Heart left ventricle (tissue), 13 donors: ENCODE measurements around the gene LINC01488.

Experiments used
- CTCF ChIP-seq, 12 donors: fragments of 200-600 bp; sonication (generic) in 4 of 12; IDR thresholded peaks; one replicate each; pipeline versions ENCODE4 v1.5.0 to v1.8.0; 2018 to 2022; ENCODE audit warnings: antibody characterized with exemption in 12 of 12, mild to moderate bottlenecking in 5 of 12
- POLR2A ChIP-seq, 2 donors: fragments of 450-650 bp; IDR thresholded peaks; one replicate each; pipeline ENCODE4 v1.6.1; 2017; ENCODE audit warnings: antibody characterized with exemption in 2 of 2, mild to moderate bottlenecking in 2 of 2, moderate library complexity in 2 of 2
- donor health status: ischemic (EF 13 %, LVEDD 7.1; RV severe dilation, severe dysfunction).
- donor health status: DM: no; HTN: yes; CAD: no.
- donor health status: DM: no; HTN: no; CAD: no.
- donor health status: ischemic (EF 25% LVEDD 6.9; RV normal size, moderate dysfunction).
- donor health status: ischemic (EF 25% LVEDD 5.7; RV mildly dilated, moderate dysfunction).
- donor health status: ischemic (EF 35%, LVEDD 5.7; RV mildly dilated, moderate dysfunction).
- donor health status: nonischemic (EF 11% LVEDD 7.7; RV severe dilation, severe dysfunction).
- donor health status: DM: yes; HTN: yes; CAD: no.
- donor health status: PGD.
- donor health status: ischemic (EF 29% LVEDD 5.4; RV normal size, mild dysfunction).
- donor health status: nonischemic (EF 23%, LVEDD 6.1; RV moderate dilation, normal function).

DNA sequence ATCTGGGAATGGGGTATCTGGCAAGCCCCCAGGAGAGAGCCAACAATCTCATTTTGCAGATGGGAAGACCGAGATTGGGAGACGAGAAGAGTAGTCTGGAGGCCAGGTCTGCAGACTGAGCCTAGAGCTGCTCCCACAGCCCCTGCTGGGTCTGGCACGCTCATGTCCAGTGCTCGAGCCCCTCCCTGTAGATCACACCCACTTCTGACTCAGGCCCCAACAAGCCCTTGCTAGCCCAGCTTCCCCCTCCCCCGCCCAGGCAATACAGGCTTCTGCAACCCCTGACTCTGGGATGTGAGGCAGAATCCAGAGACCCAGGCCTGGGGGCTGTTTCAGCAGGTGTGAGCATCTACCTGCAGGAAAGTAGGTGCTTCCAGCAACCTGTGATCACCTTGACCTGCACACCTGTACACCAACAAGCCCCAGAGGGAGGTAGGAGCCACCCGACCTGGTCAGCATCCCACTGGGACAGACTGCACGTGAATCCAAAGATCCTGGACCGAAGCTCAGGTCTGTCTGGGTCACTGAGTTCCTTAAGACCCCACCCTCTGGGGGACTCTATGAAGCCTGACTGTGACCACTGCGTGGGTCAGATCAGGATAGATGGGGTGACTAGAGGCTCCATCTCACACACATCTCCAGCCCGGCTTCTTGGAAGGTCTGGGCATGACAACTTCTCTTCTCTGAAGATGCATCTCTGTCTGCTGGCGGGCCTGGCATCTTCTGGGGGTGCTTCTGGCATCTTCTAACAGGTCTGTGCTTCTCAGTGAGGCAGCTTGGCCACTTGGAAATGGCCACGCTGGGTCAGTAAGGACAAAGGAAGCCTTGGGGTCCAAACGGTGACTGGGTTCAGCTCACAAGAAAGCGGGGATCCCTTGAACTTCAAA is 29.3 kb downstream of the LINC01488 start:
- no peak for TF ChIP-seq CTCF (IDR thresholded peaks at IDR 0.05)
- TF ChIP-seq POLR2A (IDR thresholded peaks at IDR 0.05) = no peak
